Thoracic aorta (tissue), 2 donors: ENCODE data around the gene FAM107A. TPM values are rescaled to one million over a fixed set of nuclear protein-coding genes. Genes with fewer than 3 reads are reported as not detected.
A peak's percentile ranks its signal among the peaks of the same experiment; 100 is the strongest.

ENCODE experiments used
- ATAC-seq: fragments of 150-250 bp; one replicate; pipeline ENCODE4 v1.8.0; 2017; ENCODE audit warnings: low read depth; ENCODE audit not compliant: insufficient number of reproducible peaks, low FRiP score
- DNase-seq: peaks from one replicate; pipeline ENCODE4 v3.0.0-alpha.2; 2020; ENCODE audit warnings: low spot score
- H3K27ac ChIP-seq, 2 donors: fragments of 200-600 bp; sonication (generic); 1 replicate in 1 of 2; 2 replicates in 1 of 2; pipeline ENCODE4 v1.5.1; 2016; ENCODE audit warnings: mild to moderate bottlenecking in 2 of 2, moderate library complexity in 2 of 2
- H3K27me3 ChIP-seq: fragments of 200-600 bp; sonication (generic); replicated peaks from 2 replicates; pipeline ENCODE4 v1.6.0; 2016; ENCODE audit warnings: mild to moderate bottlenecking; ENCODE audit not compliant: insufficient read depth
- H3K36me3 ChIP-seq: fragments of 200-600 bp; sonication (generic); one replicate; pipeline ENCODE4 v1.5.1; 2016
- H3K4me1 ChIP-seq, 2 donors: fragments of 200-600 bp; sonication (generic); 1 replicate in 1 of 2; 2 replicates in 1 of 2; pipeline versions ENCODE4 v1.5.1 to v1.6.0; 2016; ENCODE audit warnings: low read depth in 2 of 2, mild to moderate bottlenecking in 1 of 2; ENCODE audit not compliant: control insufficient read depth in 1 of 2
- H3K4me3 ChIP-seq: fragments of 200-600 bp; sonication (generic); 2 replicates; pipeline ENCODE4 v1.5.1; 2016; ENCODE audit warnings: mild to moderate bottlenecking
- H3K9me3 ChIP-seq: fragments of 200-600 bp; sonication (generic); 2 replicates; pipeline ENCODE4 v1.5.1; 2016
- total RNA-seq, 2 donors: library from RNA; depleted of rRNA; stranded (reverse); fragments of >200 nt; gene quantifications; one replicate each; pipeline versions ENCODE4 v1.1.0 to v1.2.3, GENCODE V29; 2016
- TF ChIP-seq, protein P1 (sequence below): fragments of 200-600 bp; sonication (generic); IDR thresholded peaks from one replicate; pipeline ENCODE4 v1.5.1; 2019; ENCODE audit warnings: antibody characterized with exemption

Gene FAM107A
- total RNA-seq, 2 donors from 2014 or later = 25.3 to 63.6 TPM

DNA sequence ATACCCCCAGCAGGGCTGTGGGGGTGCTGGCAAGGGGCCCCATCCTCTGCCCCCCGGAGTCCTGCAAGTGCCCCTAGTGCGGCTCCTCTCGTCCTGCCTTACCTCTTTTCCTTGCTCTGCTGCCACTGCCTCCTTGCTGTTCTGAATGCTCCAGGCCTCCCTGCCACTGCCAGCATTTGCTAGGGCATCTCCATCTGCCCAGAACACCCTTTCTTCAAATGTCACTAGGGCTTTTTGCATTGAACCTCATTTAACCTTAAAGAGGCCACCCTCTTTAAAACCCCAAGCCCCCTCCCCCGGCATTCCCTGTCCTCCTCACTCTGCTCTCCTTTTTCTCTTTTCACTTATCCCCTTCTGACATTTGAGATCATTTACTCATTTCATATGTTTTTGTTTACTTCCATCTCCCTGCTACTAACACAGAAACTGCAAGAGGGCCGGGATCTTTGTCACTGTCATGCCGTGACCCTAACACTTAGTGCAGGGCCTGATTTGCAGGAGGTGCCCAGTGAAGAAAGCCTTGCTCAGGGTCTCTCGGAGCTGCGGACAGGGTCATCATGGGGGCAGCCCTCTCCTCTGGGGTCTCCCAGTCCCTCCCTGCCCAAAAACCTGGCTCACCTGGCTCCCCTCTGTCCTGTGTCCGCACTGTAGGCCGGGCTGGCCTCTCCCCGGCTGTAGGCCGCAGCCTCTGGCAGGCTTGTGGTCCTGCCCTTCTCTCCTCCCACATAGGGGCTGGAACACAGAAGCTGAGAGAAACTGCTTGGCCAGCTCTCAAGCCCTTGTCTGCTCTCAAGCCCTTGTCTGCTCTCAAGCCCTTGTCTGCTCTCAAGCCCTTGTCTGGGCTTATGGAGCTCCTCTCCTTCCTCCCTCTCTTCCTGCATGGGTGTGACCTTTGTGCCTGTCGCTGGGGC is 40.4 kb downstream of the FAM107A start, which contains the start of gene ACOX2:
Gene ACOX2, minus strand, starts transcription at position 690 of the 911 bp plus-strand sequence. CDS start 2,084 bp downstream, outside the sequence.
- peak; percentile 79 for ATAC-seq
- Histone ChIP-seq H3K9me3 (no peaks in the 10 kb centered on the region), H3K27me3 (no peaks in the 10 kb centered on the region), H3K27ac (peak within 1 kb of the TSS; percentile 58 to 66), H3K36me3 (peaks cover 8% of the 10 kb centered on the region), H3K4me3 (peak within 1 kb of the TSS; percentile 65), H3K4me1 (peaks cover 7 to 22% of the 10 kb centered on the region in 2 donors)
- TF ChIP-seq, protein P1, sequence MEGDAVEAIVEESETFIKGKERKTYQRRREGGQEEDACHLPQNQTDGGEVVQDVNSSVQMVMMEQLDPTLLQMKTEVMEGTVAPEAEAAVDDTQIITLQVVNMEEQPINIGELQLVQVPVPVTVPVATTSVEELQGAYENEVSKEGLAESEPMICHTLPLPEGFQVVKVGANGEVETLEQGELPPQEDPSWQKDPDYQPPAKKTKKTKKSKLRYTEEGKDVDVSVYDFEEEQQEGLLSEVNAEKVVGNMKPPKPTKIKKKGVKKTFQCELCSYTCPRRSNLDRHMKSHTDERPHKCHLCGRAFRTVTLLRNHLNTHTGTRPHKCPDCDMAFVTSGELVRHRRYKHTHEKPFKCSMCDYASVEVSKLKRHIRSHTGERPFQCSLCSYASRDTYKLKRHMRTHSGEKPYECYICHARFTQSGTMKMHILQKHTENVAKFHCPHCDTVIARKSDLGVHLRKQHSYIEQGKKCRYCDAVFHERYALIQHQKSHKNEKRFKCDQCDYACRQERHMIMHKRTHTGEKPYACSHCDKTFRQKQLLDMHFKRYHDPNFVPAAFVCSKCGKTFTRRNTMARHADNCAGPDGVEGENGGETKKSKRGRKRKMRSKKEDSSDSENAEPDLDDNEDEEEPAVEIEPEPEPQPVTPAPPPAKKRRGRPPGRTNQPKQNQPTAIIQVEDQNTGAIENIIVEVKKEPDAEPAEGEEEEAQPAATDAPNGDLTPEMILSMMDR = no peak
- no peak for DNase-seq

DNA sequence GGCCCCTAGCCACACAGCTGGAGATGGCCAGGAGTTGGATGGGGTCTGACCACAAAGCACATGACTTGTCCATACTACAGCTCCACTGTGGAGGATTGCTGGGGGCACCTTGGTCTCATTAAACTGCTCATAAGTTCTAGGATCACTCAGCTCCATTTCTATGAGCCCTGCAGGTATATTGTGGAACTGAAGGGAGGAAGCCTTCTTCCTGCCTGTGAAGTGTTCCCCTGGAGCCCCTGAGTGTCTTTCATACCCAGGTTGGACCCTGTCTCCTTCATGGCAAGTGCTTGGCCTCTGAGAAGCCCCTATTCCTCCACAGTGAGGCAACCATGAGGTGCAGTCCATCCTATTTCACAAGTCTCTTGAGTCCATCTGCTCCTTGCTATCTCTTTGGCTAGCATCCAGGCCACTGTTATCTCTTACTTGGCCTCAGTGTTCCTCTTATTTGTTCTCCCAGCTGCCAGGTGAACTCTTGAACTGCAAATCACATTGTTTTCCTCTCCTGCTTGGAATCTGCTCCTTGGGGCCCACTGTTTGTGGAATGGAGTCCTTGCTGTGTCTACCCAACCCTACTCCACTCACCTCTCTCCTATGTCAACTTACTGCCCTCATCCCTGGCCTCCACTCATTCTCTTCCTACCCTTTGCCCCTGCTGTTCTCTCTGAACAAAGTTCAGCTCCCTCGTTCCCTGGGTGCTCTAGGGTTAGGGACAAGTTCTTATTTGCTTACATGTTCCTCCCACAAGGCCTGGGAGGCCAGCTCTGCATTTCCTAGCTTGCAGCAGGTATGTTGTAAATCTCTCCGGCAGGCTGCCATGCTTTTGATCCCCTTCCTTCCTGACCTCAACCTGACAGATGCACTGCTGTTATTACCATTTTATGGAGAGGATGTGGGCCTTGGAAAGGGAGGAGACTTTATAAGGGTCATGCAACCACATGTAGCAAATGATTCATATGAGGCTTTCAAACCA is 41.4 kb downstream of the FAM107A start:
- Histone ChIP-seq H3K27ac (peak overlapping the region in 1 of 2 donors; percentile 58), H3K9me3 (no peaks in the 10 kb centered on the region), H3K27me3 (no peaks in the 10 kb centered on the region), H3K36me3 (peaks cover 8% of the 10 kb centered on the region), H3K4me1 (peaks cover 7 to 22% of the 10 kb centered on the region in 2 donors), H3K4me3 (peak overlapping the region; percentile 65)
- TF ChIP-seq, protein P1 = no peak
- DNase-seq = no peak
- no peak for ATAC-seq

DNA sequence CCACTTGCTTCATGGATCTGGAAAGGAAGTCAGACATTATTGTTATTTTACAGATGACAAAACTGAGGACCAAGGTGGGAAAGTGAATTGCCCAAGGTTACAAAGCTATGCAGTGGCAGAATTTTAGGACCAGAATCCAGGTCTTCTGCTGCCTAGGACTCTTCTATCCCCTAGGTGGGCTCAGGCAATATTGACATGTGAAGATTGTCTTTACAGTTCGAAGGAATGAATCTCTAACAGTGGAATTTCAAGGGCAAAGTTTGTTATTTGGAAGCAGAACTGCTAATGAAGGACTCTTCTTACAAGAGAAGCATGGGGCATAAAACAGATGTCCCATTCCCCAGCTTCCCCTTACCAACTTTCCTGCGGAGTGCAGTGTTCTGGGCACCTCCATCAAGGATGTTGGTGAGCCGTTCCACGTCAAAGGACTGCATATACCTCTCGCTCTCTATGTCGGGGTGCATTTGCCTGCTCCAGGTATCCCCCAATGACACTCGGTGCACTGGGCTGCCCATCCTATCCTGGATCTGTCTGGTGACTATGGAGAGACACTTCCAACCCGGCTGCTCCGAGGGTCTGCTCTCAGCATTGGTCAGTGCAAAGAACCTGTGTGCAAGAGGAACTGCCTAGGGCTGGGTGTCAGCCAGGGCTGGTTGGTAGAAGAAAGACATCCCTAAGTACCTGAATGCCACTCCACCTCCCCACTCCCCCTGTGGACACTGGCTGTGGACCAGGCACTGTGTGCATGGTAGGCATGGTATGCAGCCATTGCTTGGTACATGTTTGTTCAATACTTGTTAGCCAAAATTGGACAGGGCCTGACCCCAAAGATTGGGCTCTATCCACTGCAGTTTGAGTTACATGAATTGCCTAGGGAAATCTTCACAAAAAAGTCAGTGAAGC is 42.3 kb downstream of the FAM107A start:
- H3K36me3 ChIP-seq = peaks cover 8% of the 10 kb centered on the region

DNA sequence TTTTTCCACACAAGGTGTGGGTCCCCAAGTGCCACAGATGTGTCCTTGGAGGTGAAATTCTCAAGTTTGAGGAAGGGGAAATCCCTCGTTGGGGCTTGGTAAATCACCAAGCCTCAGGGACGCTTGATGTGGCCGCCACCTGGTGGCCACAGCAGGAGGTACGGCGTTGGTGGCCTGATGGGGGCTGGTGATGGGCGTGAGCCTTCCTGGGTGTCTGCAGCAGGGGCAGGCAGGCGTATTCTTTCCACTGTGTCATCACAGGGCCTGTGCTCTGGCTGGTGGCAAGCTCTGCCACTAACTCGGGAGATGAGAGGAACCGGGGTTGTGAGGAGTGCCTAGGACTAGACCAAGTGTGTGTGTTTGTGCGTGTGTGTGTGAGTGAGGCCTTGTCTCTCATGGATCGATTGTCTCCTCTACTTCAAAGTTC is 44.4 kb downstream of the FAM107A start:
- Histone ChIP-seq H3K9me3 (no peaks in the 10 kb centered on the region), H3K4me1 (peaks cover 7 to 29% of the 10 kb centered on the region in 2 donors), H3K27ac (no peak overlapping the region), H3K4me3 (no peak overlapping the region), H3K27me3 (no peaks in the 10 kb centered on the region), H3K36me3 (peaks cover 8% of the 10 kb centered on the region)
- DNase-seq (no peak), ATAC-seq (no peak)
- TF ChIP-seq, protein P1 = peak; percentile 87

More for the DNA sequence above, 42.3 kb downstream of the FAM107A start:
- ATAC-seq = no peak
- DNase-seq = no peak
- H3K27me3 ChIP-seq = no peaks in the 10 kb centered on the region
- no peak overlapping the region for H3K4me3 ChIP-seq
- no peaks in the 10 kb centered on the region for H3K9me3 ChIP-seq
- TF ChIP-seq, protein P1 = no peak
- no peak overlapping the region for H3K27ac ChIP-seq
- peaks cover 7 to 22% of the 10 kb centered on the region in 2 donors for H3K4me1 ChIP-seq
